Effector CD4-positive, alpha-beta T cell (primary cell): Measurements from ENCODE around the gene RABAC1.
A peak's percentile ranks its signal among the peaks of the same experiment; 100 is the strongest.

Source experiments
- DNase-seq: peaks from one replicate; pipeline ENCODE4 v3.0.0-alpha.2; 2020

Gene RABAC1

DNA sequence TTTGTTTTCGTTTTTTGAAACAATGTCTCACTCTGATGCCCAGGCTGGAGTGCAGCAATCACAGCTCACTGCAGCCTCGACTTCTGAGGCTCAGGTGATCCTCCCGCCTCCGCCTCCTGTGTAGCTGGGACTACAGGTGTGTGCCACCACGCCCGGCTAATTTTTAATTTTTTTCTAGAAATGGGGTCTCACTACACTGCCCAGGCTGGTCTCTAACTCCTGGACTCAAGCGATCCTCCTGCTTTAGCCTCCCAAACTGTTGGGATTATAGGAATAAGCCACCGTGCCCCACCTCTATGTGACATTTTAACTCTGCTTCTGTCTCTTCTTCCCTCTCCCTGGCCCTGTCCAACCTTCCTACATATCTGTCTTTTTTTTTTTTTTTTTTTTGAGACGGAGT lies 29.8 kb upstream of the RABAC1 start:
- no peak for DNase-seq

GRCh38 chr19:41987141-41987860 lies 28.2 kb upstream of the RABAC1 start:
- no peak for DNase-seq

- DNase-seq = no peak
Measured at GRCh38 chr19:41984961-41985360, 25.8 kb upstream of the RABAC1 start.

DNA sequence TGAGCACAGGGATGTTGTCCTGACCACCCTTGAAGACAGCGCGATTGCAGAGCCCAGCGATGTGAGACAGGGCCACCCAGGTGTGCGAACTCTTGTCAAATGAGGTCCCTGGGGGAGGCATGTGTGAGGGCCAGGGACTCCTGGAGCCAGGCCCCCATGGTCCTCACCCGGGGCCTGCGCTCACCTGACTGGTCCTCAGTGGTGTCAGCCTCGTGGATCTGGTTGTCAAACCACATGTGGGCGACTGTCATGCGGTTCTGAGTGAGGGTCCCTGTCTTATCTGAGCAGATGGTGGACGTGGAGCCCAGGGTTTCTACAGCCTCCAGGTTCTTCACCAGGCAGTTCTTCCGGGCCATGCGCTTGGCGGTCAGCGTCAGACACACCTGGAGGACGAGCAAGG lies 22.6 kb upstream of the RABAC1 start:
- DNase-seq = no peak

GRCh38 chr19:41978470-41978869 lies 19.3 kb upstream of the RABAC1 start:
- no peak for DNase-seq

DNA sequence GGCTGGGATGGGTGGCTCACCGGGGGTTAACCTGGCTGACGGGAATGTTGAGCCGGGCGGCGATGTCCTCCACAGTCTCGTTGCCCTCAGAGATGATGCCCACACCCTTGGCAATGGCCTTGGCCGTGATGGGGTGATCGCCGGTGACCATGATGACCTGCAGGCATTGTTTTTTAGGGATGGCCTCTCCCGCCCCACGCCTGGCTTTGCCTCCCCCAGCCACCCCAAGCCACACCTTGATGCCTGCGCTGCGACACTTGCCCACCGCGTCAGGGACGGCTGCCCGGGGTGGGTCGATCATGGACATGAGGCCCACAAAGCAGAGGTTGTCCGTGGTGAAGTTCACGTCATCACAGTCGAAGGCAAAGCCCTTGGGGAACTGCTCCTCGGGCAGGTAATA lies 18.8 kb upstream of the RABAC1 start:
- no peak for DNase-seq

GRCh38 chr19:41974652-41975051 lies 15.5 kb upstream of the RABAC1 start:
- no peak for DNase-seq

DNA sequence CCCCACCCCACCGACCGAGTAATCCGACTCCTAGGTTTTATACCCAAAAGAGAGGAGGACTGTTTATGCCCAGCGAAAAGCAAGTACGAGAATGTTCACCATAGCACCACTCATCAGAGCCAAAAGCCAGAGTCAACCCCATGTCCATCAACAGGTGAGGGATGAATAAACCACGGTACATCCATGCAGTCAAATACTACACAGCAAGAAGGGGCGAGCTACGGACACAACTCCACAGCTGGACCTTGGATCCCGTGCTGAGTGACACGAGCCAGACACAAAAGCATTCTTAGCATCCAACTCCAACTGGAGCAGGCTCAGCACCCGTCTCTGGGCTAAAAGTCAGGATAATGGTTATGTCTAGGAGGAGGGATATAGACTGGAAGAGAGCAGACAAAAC lies 12.2 kb upstream of the RABAC1 start:
- DNase-seq = no peak

- DNase-seq = no peak
Measured at GRCh38 chr19:41969772-41970458, 10.8 kb upstream of the RABAC1 start.

DNA sequence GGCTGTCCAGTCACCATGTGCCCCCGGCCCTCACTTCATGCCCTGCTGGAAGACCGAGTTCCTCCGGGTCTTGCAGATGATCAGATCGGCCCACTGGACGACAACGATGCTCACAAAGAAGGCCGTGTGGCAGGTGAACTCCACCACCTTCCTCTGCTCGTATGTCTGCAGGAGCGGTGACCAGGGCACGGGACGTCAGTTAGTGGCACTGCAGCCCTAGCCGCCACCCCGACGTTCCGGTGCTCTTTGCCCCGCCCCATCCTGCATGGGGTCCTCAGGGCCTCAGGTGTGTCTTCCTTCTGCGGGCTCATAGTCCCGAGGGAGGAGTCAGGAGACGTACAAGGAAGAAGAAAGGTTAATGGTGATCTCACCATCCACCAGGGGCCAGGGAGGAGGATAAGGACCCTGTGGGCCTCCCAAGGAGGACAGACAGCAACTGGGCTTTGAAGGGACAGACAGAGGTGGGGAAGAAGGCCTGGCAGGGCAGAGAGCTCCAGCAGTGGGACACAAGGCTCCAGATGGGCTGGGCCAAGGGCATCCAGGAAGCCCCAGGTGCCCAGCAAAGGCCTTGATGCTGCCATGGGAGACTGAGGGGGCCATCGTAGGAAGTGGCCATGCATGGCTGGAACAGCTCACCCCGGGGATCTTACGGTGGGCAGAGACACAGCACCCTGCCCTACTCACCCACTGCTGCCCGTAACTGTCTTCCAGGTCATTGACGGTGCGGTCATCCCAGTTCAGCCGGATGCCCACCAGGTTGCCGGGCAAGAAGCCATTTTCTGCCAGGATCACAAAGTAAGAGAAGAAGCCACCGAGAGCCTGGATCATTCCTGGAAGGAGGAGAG lies 9.9 kb upstream of the RABAC1 start:
- DNase-seq = no peak

GRCh38 chr19:41967054-41967783 lies 8.1 kb upstream of the RABAC1 start:
- no peak for DNase-seq

- DNase-seq = no peak
Measured at GRCh38 chr19:41965106-41965505, 6.0 kb upstream of the RABAC1 start.

GRCh38 chr19:41960973-41961372 lies 1.9 kb upstream of the RABAC1 start:
- DNase-seq = no peak

- DNase-seq = peak; percentile 75
Measured at GRCh38 chr19:41958367-41959055, 610 bp downstream of the RABAC1 start.

DNA sequence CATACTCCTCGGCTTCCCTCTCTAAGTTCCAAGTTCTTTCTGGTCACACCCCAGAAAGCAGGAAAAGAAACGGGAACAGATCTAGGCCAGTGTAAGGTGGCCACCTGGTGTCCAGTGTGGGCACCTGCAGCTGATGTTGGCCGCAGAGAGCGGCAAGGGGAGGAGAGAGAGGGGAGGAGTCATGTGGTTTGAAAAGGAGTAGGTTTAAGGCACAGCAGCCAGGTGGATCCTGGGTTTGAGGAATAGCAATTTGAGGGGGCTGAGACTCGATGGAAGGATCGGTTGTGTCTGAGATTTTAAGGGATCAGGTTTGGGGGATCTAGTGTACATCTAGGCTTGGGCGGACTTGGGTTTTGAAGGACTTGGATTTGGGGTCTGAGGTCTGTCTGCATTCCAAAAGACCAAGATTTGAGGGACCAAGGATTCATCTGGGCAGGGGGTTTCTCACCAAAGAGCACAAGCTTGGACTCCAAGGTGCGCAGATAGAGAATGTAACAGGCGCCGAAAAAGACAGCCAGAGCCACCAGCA lies 1.2 kb downstream of the RABAC1 start:
- DNase-seq = no peak

- no peak for DNase-seq
Measured at GRCh38 chr19:41957161-41957837, 1.8 kb downstream of the RABAC1 start.

DNA sequence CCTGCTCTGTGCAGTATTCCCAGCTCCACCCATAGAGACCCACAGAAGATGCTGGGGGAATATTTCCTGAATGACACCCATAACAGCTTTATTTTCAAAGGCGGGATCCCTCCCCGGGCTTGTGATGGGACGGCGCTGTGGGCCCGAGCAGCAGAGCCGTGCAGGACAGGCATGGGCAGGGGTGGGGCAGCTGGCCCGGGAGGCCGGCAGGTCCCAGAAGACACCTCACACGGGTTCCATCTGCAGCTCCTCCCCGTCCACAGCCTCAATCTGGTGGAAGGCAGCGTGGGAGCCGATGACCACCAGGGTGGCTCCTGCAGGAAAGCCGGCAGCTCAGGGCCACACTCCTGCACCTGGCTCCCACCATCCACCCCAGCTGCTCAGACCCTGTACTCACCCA lies 2.5 kb downstream of the RABAC1 start:
- DNase-seq = no peak

DNA sequence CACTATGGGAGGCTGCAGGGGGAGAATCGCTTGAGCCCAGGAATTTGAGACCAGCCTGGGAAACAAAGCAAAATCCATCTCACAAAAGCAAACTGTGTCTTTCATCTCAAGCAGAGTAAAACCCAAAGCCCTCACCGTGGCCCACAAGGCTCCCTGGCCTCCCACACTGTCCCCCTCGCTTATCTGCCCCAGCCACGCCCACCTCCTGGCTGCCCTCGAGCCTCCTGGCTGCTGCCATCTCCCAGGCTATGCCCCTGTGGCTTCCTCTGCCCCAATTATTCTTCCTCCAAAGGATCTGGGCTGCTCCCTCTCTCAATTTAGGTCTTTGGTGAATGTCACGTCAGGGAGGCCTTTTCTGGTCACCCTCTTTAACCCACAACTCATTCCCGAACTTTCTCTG lies 3.6 kb downstream of the RABAC1 start:
- no peak for DNase-seq

GRCh38 chr19:41951686-41952172 lies 7.4 kb downstream of the RABAC1 start:
- peak; percentile 88 for DNase-seq

- no peak for DNase-seq
Measured at GRCh38 chr19:41947091-41947490, 12.0 kb downstream of the RABAC1 start.

- DNase-seq = peak; percentile 90
Measured at GRCh38 chr19:41945135-41945766, 13.9 kb downstream of the RABAC1 start.
